SK-N-SH (cell line): Measurements from ENCODE around the gene MTCL3.

Experiments
- POLR2AphosphoS5 ChIP-seq: IDR thresholded peaks from 2 replicates; pipeline ENCODE4 v1.6.1; 2012; ENCODE audit warnings: low read depth, low read length
- TF ChIP-seq, protein P1 (sequence below): fragments of 200-600 bp; sonication (generic); IDR thresholded peaks from 2 replicates; pipeline ENCODE4 v1.6.1; 2017; ENCODE audit warnings: antibody characterized with exemption, mild to moderate bottlenecking, moderate library complexity

DNA sequence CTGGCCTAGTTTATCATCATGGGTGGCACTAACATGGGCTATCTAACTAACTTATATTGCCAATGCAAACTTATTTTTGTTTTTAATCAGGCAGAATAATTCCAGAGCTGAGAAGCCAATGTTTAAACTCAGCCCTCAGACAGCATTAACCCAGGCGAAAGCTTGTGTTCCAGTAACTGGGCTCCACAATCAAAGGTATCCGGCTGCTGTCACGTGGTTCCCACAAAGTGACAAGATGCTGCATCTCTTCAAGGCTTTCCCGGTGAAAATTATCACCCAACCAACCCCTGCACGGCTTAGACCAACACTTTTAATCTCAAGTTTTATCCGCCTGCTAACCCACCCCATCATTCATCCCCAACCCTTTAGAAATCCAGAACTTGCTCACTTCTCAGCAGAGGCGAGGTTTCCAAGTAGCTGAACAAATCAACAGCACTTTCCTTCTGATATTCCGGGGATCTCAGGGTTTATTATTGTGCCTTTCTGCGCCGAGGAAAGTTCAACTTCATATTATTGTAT, 885 bp downstream of the MTCL3 start:
- TF ChIP-seq, protein P1, sequence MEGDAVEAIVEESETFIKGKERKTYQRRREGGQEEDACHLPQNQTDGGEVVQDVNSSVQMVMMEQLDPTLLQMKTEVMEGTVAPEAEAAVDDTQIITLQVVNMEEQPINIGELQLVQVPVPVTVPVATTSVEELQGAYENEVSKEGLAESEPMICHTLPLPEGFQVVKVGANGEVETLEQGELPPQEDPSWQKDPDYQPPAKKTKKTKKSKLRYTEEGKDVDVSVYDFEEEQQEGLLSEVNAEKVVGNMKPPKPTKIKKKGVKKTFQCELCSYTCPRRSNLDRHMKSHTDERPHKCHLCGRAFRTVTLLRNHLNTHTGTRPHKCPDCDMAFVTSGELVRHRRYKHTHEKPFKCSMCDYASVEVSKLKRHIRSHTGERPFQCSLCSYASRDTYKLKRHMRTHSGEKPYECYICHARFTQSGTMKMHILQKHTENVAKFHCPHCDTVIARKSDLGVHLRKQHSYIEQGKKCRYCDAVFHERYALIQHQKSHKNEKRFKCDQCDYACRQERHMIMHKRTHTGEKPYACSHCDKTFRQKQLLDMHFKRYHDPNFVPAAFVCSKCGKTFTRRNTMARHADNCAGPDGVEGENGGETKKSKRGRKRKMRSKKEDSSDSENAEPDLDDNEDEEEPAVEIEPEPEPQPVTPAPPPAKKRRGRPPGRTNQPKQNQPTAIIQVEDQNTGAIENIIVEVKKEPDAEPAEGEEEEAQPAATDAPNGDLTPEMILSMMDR: no peak
- no peak for TF ChIP-seq POLR2AphosphoS5
